OCI-LY1 (cell line): ENCODE results near the gene VSTM4.

Source experiments
- H2AFZ ChIP-seq: fragments of 200-600 bp; sonication (generic), shearing (Covaris generic); 2 replicates; pipeline ENCODE4 v1.6.0; 2014; ENCODE audit warnings: antibody characterized with exemption, mild to moderate bottlenecking, low read length
- H3F3A ChIP-seq: fragments of 200-600 bp; sonication (generic), shearing (Covaris generic); 2 replicates; pipeline ENCODE4 v1.6.0; 2014; ENCODE audit warnings: mild to moderate bottlenecking, antibody characterized with exemption, low read length, moderate library complexity; ENCODE audit not compliant: insufficient read depth
- H3K27ac ChIP-seq: fragments of 200-600 bp; sonication (generic); 2 replicates; pipeline ENCODE4 v1.5.1; 2014; ENCODE audit warnings: low read length, mixed run types, mild to moderate bottlenecking, low read depth; ENCODE audit not compliant: poor library complexity, severe bottlenecking
- H3K27me3 ChIP-seq: fragments of 200-600 bp; sonication (generic); 2 replicates; pipeline ENCODE4 v1.6.0; 2014; ENCODE audit warnings: antibody characterized with exemption, mild to moderate bottlenecking, low read length, moderate library complexity; ENCODE audit not compliant: insufficient read depth
- H3K36me3 ChIP-seq: fragments of 200-600 bp; sonication (generic); 2 replicates; pipeline ENCODE4 v1.6.1; 2014; ENCODE audit warnings: mild to moderate bottlenecking, antibody characterized with exemption, low read length, moderate library complexity, mixed read lengths; ENCODE audit not compliant: insufficient read depth
- H3K4me1 ChIP-seq: fragments of 200-600 bp; sonication (generic); 2 replicates; pipeline ENCODE4 v1.5.1; 2014; ENCODE audit warnings: mild to moderate bottlenecking, low read length, moderate library complexity; ENCODE audit not compliant: insufficient read depth, severe bottlenecking
- H3K4me2 ChIP-seq: fragments of 200-600 bp; sonication (generic), shearing (Covaris generic); 2 replicates; pipeline ENCODE4 v1.6.1; 2014; ENCODE audit warnings: low read length
- H3K4me3 ChIP-seq: fragments of 200-600 bp; sonication (generic); 2 replicates; pipeline ENCODE4 v1.5.1; 2014; ENCODE audit warnings: low read length, low read depth, mild to moderate bottlenecking, mixed read lengths; ENCODE audit not compliant: poor library complexity, severe bottlenecking
- H3K79me2 ChIP-seq: fragments of 200-600 bp; shearing (Covaris generic); 2 replicates; pipeline ENCODE4 v1.6.1; 2016; ENCODE audit warnings: mixed run types, low read length, mixed read lengths; ENCODE audit not compliant: insufficient read depth
- H3K9ac ChIP-seq: fragments of 200-600 bp; sonication (generic), shearing (Covaris generic); 2 replicates; pipeline ENCODE4 v1.6.1; 2014; ENCODE audit warnings: mild to moderate bottlenecking, low read length, mixed read lengths
- H3K9me2 ChIP-seq: fragments of 200-600 bp; sonication (generic), shearing (Covaris generic); 2 replicates; pipeline ENCODE4 v1.6.1; 2014; ENCODE audit warnings: low read depth, mild to moderate bottlenecking, low read length, mixed read lengths
- H3K9me3 ChIP-seq: fragments of 200-600 bp; shearing (Covaris generic); 2 replicates; pipeline ENCODE4 v1.6.1; 2014; ENCODE audit warnings: low read length, mixed read lengths
- H4K20me1 ChIP-seq: fragments of 200-600 bp; sonication (generic), shearing (Covaris generic); 2 replicates; pipeline ENCODE4 v1.6.0; 2016; ENCODE audit warnings: mild to moderate bottlenecking, low read length; ENCODE audit not compliant: insufficient read depth
- CTCF ChIP-seq: fragments of 200-600 bp; sonication (generic), shearing (Covaris generic); IDR thresholded peaks from 2 replicates; pipeline ENCODE4 v1.5.1; 2017; ENCODE audit warnings: mild to moderate bottlenecking, antibody characterized with exemption, low read length, moderate library complexity, mixed read lengths
- EZH2 ChIP-seq: fragments of 200-600 bp; sonication (generic), shearing (Covaris generic); IDR thresholded peaks from 2 replicates; pipeline ENCODE4 v1.8.0; 2017; ENCODE audit warnings: borderline replicate concordance, mixed run types, mild to moderate bottlenecking, antibody characterized with exemption, low read length, moderate library complexity, mixed read lengths

Gene VSTM4

GRCh38 chr10:48968036-48968435 is 147.3 kb downstream of the VSTM4 start:
- H3F3A ChIP-seq: no peaks in the 10 kb centered on the region
- peaks cover 87% of the 10 kb centered on the region for H3K36me3 ChIP-seq
- TF ChIP-seq EZH2 (no peak), CTCF (no peak)
- H3K9me2 ChIP-seq: no peaks in the 10 kb centered on the region
- H3K9ac ChIP-seq: no peak overlapping the region
- H3K27me3 ChIP-seq: no peaks in the 10 kb centered on the region
- no peaks in the 10 kb centered on the region for H3K9me3 ChIP-seq
- H3K4me1 ChIP-seq: no peaks in the 10 kb centered on the region
- no peak overlapping the region for H3K4me2 ChIP-seq
- no peak overlapping the region for H3K27ac ChIP-seq
- no peaks in the 10 kb centered on the region for H3K79me2 ChIP-seq
- no peaks in the 10 kb centered on the region for H4K20me1 ChIP-seq
- H3K4me3 ChIP-seq: no peak overlapping the region
- no peak overlapping the region for H2AFZ ChIP-seq

- peaks cover 89% of the 10 kb centered on the region for H3K36me3 ChIP-seq
- H3K79me2 ChIP-seq: no peaks in the 10 kb centered on the region
- no peaks in the 10 kb centered on the region for H3K4me1 ChIP-seq
- no peak overlapping the region for H3K9ac ChIP-seq
- no peak overlapping the region for H2AFZ ChIP-seq
- no peak for TF ChIP-seq CTCF
- no peak for TF ChIP-seq EZH2
- no peaks in the 10 kb centered on the region for H3F3A ChIP-seq
- H3K27ac ChIP-seq: no peak overlapping the region
- no peak overlapping the region for H3K4me3 ChIP-seq
- H4K20me1 ChIP-seq: no peaks in the 10 kb centered on the region
- H3K27me3 ChIP-seq: no peaks in the 10 kb centered on the region
- no peak overlapping the region for H3K4me2 ChIP-seq
- no peaks in the 10 kb centered on the region for H3K9me2 ChIP-seq
- no peaks in the 10 kb centered on the region for H3K9me3 ChIP-seq
Observed at GRCh38 chr10:48965460-48965859, 149.9 kb downstream of the VSTM4 start.
